ENCODE data around the gene SOST.
A peak's percentile ranks its signal among the peaks of the same experiment; 100 is the strongest.
"Not testable (repeated sequence)": the region's sequence is repeated elsewhere in the genome, so short reads cannot be mapped to it uniquely, and the experiment has no call there.

Gene SOST

DNA sequence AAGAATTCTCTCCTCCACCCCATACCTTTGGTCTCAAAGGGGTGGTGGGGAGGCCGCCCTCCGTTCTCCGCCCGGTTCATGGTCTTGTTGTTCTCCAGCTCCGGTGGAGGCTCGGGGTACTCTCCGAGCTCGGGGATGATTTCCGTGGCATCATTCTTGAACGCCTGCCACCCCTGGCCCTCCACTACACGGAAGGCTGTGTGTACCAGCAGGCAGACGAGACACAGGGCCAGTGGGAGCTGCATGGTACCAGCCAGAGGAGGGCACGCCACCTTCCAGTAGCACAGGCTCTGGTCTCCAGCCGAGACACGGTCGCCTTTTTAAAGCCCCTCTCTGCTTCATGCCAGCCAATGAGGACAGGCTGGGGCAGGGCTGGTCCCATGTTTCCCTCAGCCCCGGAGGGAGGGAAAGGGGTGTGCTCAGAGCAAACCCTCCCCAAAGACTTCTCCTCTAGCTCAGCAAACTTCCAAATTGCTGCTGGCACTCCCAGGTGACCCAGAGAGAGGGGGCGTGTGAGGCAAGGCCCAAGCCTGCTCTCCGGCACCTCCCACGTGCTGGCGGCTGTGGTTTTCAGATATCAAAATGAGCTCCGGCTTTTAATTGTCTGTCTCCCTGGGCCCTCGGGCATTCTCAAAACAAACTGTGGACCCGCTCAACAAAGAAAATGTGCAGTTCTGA, at the start of gene SOST:
SOST (minus strand) TSS at position 295 of the 678 bp plus-strand sequence; CDS start at position 245, 50 bp downstream.
- DNase-seq, result no peak

DNA sequence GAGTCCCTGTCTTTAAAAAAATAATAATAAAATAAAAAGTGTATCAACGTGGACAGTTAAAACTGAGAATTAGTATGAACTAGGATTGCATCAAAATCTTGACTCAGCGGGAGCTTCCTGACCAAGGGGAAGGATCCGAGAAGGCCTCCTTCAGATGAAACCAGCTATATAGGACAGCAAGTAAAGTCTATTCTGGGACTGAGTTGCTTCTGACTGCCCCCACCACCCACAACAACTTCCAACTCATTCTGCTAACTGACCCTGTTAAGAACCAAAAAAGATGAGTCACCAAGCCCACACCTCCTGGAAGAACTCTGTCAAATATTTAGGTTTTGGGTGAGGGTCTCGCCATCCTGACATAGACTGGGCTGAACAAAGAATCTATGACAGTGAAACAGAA, 49.5 kb upstream of the SOST start:
- no peak for DNase-seq

DNA sequence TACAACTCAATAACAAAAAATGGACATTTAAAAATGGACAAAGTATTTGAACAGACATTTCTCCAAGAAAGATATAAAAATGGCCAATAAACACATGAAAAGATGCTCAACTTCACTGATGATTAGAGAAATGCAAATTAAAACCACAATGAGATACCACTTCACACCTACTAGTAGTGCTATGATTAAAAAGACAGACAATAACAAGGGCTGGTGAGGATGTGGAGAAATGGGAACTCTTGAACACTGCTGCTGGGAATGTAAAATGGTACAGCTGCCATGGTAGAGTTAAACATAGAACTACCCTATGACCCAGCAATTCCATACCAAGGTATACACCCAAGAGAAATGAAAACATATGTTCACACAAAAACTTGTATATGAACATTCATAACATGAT, 46.5 kb upstream of the SOST start:
- no peak for DNase-seq

DNA sequence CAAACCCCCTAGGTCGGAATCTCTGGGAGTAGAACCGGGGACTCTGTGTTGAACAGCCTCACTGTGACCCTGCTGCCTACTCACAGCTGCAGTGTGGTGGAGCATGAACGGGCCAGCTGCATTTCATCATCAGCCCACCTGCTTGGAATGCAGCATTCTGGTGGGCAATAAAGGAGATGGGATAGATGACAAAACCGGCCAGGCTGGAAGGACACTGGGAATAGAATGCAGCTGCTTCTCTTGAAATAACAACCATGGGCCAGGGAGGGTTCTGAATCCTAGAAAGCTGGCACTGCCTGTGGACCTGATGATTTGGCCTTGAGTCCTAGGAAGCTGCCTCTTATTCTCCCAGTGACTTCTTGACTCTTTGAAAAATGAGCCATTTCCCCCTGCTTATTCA, 45.2 kb upstream of the SOST start:
- DNase-seq, result no peak

DNA sequence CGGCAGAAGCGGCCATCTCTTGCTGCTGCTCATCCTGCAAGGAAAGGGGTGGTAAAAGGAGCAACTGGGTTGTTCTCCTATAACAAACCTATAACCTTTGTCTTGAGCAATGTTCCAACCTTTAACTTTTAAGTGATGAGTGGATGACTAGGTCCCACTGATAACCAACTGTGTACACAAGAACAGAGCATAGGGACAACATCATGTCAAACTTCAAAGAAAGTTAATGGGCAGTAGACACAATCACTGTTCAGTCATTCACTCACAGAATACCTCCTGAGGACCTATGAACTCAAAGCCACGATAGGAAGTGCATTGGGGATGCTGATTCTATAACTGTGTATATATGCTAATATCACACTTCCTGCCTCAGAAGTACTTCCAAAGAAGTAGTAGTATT, 43.3 kb upstream of the SOST start:
- DNase-seq, result no peak

DNA sequence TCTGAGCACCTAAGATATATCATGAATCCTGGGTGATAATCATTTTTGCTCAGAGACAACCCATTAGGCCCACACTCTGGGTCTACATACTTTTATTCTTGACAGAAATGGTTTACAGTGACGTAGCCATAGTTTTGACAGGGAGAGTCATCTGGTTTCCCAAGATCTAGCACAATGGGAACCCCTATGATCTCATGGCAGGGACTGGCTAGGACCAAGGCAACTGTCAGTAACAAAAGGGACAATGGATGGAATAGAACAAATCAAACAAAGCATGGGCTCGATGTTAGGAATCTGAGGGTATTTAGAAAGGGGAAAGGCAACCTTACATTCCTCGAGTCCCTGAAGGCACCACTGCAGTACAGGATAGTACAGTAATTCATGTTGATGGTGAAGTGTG, 42.1 kb upstream of the SOST start:
- no peak for DNase-seq

DNA sequence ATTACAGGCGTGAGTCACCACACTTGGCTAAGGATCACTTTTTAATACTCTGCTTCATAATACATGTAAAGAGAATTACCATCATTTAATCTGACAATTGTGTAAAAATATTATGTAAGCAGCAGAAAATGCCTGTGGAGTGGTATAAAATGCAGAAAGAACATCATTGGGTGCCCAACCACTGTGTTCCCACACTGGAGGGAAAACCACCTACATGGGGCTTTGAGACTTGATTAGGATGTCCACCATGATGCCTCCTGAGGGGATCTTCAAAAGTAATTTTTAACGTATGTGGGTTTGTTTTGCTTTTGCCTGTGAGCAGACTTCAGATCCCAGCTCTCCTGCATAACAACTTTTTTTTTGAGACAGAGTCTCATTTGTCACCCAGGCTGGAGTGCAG, 40.5 kb upstream of the SOST start:
- DNase-seq, result no peak

DNA sequence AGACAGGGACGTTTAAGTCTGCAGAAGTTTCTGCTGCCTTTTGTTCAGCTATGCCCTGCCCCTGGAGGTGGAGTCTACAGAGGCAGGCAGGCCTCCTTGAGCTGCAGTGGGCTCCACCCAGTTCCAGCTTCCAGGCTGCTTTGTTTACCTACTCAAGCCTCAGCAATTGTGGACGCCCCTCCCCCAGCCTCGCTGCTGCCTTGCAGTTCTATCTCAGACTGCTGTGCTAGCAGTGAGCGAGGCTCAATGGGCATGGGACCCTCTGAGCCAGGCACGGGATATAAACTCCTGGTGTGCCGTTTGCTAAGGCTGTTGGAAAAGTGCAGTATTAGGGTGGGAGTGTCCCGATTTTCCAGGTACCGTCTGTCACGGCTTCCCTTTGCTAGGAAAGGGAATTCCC, 39.4 kb upstream of the SOST start:
- DNase-seq, result peak in 2 of 3 experiments; percentile 27 to 42

DNA sequence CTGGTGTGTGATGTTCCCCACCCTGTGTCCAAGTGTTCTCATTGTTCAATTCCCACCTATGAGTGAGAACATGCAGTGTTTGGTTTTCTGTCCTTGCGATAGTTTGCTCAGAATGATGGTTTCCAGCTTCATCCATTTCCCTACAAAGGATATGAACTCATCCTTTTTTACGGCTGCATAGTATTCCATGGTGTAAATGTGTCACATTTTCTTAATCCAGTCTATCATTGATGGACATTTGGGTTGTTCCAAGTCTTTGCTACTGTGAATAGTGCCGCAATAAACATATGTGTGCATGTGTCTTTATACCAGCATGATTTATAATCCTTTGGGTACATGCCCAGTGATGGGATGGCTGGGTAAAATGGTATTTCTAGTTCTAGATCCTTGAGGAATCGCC, 34.1 kb upstream of the SOST start:
- not testable (repeated sequence) for DNase-seq

DNA sequence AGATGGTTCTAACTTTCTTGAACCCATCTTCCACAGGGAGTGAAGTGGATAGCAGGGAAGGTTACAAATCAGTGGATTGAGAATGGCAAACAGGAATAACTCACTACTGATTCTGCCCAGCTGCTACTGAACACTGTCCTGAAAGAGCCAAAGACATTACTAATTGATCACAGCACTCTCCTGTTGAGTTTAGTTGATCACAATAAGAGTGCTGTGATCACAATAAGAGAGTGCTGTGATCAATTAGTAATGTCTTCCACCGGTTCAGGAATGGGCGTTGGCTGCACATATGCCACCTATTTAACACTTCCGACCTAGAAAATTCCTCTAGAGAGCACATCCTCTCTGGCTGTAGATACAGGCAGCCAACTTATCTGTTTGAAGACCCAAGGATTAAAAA, 33.0 kb upstream of the SOST start:
- DNase-seq, result peak in 2 of 3 experiments; percentile 48 to 51

DNA sequence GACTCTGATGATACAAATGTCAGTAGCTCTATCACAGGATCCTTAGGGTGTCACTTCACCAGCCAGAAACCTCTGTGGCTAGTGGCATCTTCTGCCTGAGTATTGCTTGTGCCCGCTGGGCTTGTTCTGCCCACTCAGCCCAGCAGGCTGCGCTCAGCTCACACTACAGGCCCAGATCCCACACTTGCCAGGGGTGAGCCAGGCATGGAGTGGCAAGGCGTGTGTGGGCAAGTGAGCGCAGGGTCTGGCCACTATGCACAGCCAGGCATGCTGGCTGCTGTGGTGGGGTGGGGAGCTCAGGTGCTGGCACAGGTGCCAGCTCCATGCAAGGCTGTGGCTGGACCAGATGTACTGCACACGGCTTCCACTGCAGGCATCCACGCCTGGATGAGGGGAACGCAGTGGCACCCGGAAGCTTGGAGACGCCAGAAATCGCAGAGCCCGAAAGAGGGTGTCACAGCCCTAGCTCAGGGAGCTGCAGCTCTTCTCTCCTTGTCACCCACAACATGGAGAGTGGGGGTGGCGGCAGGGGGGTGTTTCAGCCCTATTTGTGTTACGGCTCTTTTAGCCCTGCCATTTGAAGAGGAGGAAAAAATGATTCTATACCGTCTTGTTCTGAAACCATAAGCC, 31.8 kb upstream of the SOST start:
- DNase-seq, result peak in 2 of 3 experiments; percentile 5 to 17

DNA sequence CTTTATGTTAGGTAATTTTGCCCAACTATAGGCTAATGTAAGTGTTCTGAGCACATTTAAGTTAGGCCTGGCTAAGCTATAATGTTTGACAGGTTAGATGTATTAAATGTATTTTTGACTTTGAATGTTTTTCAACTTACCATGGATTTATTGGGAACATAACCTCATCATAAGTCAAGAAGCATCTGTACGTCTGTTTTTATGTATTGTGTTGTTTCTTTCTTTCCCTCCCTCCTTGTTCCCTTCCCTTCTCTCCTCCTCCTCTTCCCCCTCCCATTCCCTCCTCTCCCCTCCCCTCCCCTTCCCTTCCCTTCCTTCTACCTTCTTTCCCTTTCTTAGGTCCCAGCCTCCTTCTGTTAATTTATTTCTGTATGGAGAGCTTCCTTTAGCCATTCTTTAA, 30.9 kb upstream of the SOST start:
- no peak for DNase-seq

DNA sequence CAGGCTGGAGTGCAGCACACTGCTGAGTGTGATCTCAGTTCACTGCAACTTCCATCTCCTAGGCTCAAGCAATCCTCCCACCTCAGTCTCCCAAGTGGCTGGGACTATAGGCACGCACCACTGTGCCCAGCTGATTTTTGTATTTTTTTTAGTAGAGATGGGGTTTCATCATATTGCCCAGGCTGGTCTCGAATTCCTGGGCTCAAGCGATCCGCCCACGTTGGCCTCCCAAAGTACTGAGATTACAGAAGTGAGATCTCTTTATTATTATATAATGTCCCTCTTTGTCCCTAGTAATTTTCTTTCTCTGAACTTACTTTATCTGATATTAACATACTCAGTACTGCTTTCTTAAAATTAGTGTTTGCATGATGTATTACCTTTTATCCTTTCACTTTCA, 29.9 kb upstream of the SOST start:
- DNase-seq, result no peak

DNA sequence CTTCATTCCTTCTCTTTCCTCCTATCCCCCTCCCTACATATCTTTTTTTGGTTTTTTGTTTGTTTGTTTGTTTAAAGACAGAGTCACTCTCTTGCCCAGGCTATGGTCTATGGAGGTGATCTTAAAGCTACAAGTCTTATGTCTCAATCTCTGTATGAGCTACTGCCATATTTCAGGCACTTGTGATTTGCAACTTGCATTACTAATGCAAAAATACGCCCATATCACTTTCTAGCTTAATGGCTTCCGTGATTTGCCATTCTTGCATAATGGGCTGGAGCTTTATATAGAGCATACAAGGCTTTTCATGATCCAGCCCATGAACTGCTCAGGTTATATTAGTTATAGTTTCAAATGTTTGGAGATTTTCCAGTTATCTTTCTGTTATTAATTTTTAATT, 29.1 kb upstream of the SOST start:
- no peak for DNase-seq

DNA sequence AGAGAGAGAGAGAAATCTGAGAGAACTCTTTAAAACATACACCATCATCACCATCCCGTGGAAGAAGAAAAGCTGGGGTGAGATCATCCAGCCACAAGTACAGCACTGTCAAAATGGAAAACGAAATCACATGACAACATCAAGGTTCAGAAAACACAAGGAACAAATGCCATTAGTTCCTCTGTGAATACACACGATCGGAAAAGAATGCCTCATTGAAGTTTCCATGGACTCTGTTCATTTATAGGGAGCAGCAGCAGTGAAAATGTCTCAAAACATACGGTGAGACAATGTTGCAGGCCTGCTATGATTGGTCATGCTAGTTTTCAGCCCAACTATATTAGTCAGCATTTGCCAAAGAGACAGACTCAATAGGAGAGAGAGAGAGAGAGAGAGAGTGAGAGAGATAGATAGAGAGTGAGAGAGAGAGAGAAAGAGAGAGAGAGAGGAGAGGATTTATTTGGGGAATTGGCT, 26.1 kb upstream of the SOST start:
- DNase-seq, result no peak

DNA sequence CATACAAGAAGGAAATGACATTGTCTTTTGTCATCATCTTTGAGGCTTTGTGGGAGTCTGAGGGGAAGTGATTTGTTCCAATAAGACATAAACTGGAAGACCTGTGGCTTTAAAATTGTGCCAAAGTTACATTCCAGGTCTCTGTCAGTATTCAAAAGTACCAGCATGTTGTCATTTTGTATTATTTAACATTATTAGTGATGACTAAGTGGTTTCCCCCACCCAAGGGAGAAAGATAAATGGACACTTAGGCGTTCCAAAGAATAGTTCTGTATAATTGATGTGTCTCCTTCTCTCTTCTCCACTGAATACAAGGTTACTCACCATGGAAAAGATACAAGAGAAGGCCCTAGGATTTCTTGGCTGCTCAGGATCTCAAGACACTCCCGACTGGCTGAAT, 25.5 kb upstream of the SOST start:
- no peak for DNase-seq

DNA sequence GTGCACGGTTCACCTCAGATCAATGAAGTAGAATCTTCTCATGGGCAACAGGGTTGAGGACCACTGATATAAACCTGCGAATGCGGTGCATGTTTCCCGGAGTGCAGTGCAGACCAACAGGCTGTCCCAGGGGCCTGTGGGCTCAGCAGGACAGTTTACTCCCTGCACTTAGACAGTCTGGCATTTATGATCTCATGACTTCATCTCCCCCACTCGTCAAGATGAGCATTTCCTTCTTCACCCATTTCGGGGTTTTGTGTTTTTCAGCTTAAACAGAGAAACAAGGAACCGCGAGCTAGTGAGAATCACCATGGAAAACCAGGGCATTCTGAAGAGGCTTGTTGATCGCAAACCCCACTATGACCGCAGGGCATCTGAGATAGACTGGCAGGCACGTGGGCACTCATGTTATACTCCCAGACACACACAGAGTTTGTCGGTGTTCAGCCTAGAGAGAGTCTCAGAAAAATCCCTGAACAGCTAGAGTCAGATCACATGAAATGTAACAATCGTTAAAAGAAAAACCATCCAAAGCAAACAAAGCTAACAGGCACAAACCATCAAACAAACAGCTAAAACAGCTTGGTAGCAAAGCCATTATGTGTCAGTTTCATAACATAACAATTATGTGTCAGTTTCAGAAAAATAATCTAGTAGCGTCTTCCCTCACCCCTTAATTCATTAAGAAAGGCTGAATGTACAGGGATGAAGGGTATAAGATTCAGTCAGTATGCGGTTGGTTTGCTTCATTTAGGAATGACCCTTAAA, 24.5 kb upstream of the SOST start:
- no peak for DNase-seq

DNA sequence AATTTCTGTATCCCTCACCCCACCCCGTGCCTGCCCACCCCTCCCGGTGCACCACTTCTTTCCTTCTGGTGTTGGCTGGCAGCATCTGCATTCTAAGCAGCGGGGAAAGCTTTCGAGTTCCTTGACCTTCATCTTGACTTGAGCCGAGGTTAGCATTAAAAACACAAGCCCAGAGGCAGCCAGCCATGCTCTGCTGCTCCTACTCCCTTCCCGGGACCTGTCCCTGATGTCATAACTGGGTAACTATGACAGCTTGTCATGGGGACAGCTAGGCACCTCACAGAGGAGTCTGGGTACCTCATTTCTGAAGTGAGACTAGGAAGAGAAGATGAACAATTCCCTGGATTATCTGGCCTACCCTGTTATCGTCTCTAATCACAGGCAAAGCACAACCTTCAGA, 21.5 kb upstream of the SOST start, which contains the start of gene CFAP97D1:
CFAP97D1 (plus strand) TSS at position 301 of the 400 bp plus-strand sequence; CDS start at position 329, 28 bp downstream.
- no peak for DNase-seq

DNA sequence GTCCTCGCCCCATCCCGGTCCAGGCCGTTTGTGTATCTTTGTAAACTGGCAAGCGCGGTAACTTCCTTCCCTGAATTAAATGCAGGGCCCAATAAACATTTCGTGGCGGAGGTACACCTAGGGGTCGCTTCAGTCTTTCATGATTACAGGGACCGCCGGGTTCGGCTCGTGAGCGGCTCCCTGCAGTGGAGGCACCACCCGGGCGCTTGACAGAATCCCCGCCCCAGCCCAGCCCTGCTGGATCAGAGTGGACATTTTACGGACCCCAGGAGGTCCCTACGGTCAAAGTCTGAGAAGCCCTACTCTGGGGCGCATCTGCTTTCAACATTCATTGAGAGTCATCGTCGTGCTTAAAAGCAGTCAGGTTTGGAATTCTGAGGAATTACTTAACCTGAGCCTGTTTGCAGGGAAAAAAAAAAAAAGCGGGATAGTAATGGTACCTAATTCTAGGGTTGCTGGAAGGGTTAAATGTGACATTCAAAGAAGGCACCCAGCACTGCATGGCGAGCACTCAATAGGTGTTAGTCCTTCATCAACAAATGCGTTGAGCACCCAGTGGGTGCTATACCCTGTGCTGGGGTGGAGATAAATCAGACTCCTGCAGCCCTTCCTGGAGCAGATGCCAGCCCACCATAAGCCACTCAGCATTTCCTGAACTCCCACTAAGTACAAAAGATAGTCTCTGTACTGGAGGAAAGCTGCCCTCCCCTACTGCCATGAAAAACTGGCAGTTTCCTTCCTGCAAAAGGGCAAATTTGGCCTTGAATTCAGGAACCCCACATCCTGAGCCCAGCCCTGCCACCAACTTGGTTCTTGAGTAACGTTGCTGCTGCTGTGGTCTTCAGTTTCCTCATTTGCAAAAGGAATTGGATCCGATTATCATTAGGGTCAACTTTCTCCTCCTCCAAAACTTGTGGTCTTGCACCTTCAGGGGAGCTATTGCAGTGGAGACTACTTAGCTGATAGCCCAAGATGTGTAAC, 20.8 kb upstream of the SOST start:
- peak in 2 of 3 experiments; percentile 80 to 86 for DNase-seq

DNA sequence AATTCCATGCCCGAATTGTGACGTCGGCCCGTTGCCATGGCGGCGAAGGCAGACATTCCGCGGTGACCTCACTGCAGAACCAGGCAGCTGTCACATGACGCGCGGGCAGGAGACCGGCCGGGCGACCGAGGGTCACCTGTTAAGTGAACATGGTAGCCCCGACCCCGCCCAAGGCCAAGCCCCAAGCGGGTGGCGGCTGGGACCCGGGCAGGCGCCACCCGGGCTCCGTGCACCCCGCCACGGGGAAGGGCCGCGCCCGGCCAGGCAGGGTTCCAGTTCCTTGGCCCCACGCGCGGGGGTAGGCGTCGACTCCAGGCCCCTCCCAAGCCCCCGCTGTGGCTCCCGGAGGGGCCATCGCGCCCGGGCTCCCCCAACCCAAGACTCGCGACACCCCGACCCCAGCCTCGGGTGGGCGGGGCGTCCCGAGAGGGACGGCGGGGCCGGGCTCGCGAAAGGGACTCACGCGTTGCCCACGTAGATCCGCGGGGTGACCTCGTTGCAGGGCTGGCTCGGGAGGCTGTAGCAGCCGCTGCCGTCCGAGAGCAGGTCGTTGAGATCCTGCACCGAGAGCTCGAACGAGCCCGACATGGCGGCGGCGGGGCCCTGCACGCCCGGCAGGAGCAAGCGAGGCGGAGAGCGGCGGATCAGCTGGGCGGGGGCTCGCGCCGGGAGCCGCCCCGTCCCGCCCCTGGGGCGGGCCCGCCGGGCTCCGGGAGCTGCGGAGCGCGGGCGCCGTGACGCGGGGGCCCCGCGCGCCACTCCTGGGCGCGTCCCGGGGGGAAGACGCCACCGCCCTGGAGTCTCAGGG, 19.9 kb upstream of the SOST start, which contains the start of gene DUSP3:
DUSP3 (minus strand) TSS at position 641 of the 808 bp plus-strand sequence; CDS start at position 588, 53 bp downstream.
- DNase-seq, result peak; percentile 70 to 86 (median 83)
